HepG2 (cell line): Measurements from ENCODE around the gene CD81. TPM values are rescaled to one million over a fixed set of nuclear protein-coding genes. Genes with fewer than 3 reads are reported as not detected.
A peak's percentile ranks its signal among the peaks of the same experiment; 100 is the strongest.

Experiments
- CCDC6 ChIP-seq: sonication (generic); formaldehyde crosslinking; IDR thresholded peaks from 2 replicates; pipeline ENCODE4 v1.8.1; 2022; ENCODE audit warnings: mild to moderate bottlenecking, missing genetic modification reagents, moderate library complexity
- IRF2 ChIP-seq: IDR thresholded peaks from 2 replicates; pipeline ENCODE4 v1.6.1; 2018; ENCODE audit warnings: missing genetic modification reagents, missing compliant biosample characterization
- NCOA1 ChIP-seq: sonication (generic); formaldehyde crosslinking; IDR thresholded peaks from 2 replicates; pipeline ENCODE4 v1.9.0; 2021; ENCODE audit warnings: missing genetic modification reagents
- NCOR1 ChIP-seq: fragments of 200-600 bp; sonication (generic); IDR thresholded peaks from 2 replicates; pipeline ENCODE4 v1.7.0; 2017; ENCODE audit warnings: antibody characterized with exemption, low read length, borderline replicate concordance
- SAP130 ChIP-seq: IDR thresholded peaks from 2 replicates; pipeline ENCODE4 v1.6.1; 2016; ENCODE audit warnings: low read depth
- SYNCRIP ChIP-seq: fragments of 200-400 bp; formaldehyde crosslinking; IDR thresholded peaks from 2 replicates; pipeline ENCODE4 v1.6.1; 2018; ENCODE audit warnings: mild to moderate bottlenecking, low read depth, low read length; ENCODE audit not compliant: insufficient read depth
- ZBTB37 ChIP-seq: sonication (generic); formaldehyde crosslinking; IDR thresholded peaks from 2 replicates; pipeline ENCODE4 v1.4.0; 2020; ENCODE audit warnings: mild to moderate bottlenecking, missing genetic modification reagents
- ZFAT ChIP-seq: sonication (generic); formaldehyde crosslinking; conservative IDR thresholded peaks from 2 replicates; pipeline ENCODE4 v1.8.1; 2023; ENCODE audit warnings: missing genetic modification reagents, inconsistent platforms
- ZNF607 ChIP-seq: sonication (generic); formaldehyde crosslinking; IDR thresholded peaks from 2 replicates; pipeline ENCODE4 v1.5.1; 2020; ENCODE audit warnings: missing genetic modification reagents, mild to moderate bottlenecking, borderline replicate concordance
- ZNF639 ChIP-seq: conservative IDR thresholded peaks from 2 replicates; pipeline ENCODE4 v1.6.1; 2018; ENCODE audit warnings: missing genetic modification reagents
- ZNF772 ChIP-seq: sonication (generic); formaldehyde crosslinking; IDR thresholded peaks from 2 replicates; pipeline ENCODE4 v1.5.0; 2020; ENCODE audit warnings: mild to moderate bottlenecking, missing genetic modification reagents
- ZSCAN29 ChIP-seq: sonication (generic); formaldehyde crosslinking; conservative IDR thresholded peaks from 2 replicates; pipeline ENCODE4 v1.4.0; 2020; ENCODE audit warnings: mild to moderate bottlenecking, missing genetic modification reagents
- polyA plus RNA-seq, 8 experiments: library from polyadenylated mRNA; depleted of rRNA in 3 of 8; stranded (reverse) in 7 of 8; unstranded in 1 of 8; fragments of >200 nt; fragmentation: Illumina TruSeq in 4 of 8; extraction: Trizol in 4 of 8; gene quantifications; 2 replicates each; pipeline versions ENCODE4 v1.2.1 to v1.2.3, GENCODE V29; 2011 to 2016; ENCODE audit warnings: low read depth in 4 of 8, missing spikeins in 1 of 8, mixed read lengths in 1 of 8; ENCODE audit not compliant: insufficient read depth in 1 of 8
- total RNA-seq, 5 experiments: library from RNA; depleted of rRNA; stranded (reverse); fragments of >200 nt; fragmentation: Illumina TruSeq; extraction: Trizol; gene quantifications; 2 replicates each; pipeline ENCODE4 v1.2.3, GENCODE V29; 2016; ENCODE audit warnings: low read depth in 1 of 5
- TF ChIP-seq, protein P1 (sequence below): sonication (generic); formaldehyde crosslinking; IDR thresholded peaks from 2 replicates; pipeline ENCODE4 v1.4.0; 2020; ENCODE audit warnings: low read depth, missing genetic modification reagents
- TF ChIP-seq, protein P2 (sequence below), 2 experiments: sonication (generic) in 1 of 2; formaldehyde crosslinking in 1 of 2; IDR thresholded peaks; 2 replicates each; pipeline versions ENCODE4 v1.4.0 to v1.6.1; 2018 to 2020; ENCODE audit warnings: missing genetic modification reagents in 2 of 2, borderline replicate concordance in 1 of 2, low read depth in 1 of 2, mild to moderate bottlenecking in 1 of 2, missing biosample characterization in 1 of 2
- TF ChIP-seq, protein P3 (sequence below): sonication (generic); formaldehyde crosslinking; IDR thresholded peaks from 2 replicates; pipeline ENCODE4; 2020; ENCODE audit warnings: missing genetic modification reagents, mild to moderate bottlenecking, borderline replicate concordance

The CD81 gene
- total and polyA plus RNA-seq, 2 of the 13 experiments (the other 11 are each of a cell fraction or from before 2014, with no cell fraction given), result not detected

- TF ChIP-seq, protein P1, sequence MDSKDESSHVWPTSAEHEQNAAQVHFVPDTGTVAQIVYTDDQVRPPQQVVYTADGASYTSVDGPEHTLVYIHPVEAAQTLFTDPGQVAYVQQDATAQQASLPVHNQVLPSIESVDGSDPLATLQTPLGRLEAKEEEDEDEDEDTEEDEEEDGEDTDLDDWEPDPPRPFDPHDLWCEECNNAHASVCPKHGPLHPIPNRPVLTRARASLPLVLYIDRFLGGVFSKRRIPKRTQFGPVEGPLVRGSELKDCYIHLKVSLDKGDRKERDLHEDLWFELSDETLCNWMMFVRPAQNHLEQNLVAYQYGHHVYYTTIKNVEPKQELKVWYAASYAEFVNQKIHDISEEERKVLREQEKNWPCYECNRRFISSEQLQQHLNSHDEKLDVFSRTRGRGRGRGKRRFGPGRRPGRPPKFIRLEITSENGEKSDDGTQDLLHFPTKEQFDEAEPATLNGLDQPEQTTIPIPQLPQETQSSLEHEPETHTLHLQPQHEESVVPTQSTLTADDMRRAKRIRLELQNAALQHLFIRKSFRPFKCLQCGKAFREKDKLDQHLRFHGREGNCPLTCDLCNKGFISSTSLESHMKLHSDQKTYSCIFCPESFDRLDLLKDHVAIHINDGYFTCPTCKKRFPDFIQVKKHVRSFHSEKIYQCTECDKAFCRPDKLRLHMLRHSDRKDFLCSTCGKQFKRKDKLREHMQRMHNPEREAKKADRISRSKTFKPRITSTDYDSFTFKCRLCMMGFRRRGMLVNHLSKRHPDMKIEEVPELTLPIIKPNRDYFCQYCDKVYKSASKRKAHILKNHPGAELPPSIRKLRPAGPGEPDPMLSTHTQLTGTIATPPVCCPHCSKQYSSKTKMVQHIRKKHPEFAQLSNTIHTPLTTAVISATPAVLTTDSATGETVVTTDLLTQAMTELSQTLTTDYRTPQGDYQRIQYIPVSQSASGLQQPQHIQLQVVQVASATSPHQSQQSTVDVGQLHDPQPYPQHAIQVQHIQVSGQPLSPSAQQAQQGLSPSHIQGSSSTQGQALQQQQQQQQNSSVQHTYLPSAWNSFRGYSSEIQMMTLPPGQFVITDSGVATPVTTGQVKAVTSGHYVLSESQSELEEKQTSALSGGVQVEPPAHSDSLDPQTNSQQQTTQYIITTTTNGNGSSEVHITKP (CRISPR knock-in tag), result no peak
- TF ChIP-seq NCOR1 (no peak), ZSCAN29 (CRISPR knock-in tag) (no peak), CCDC6 (CRISPR knock-in tag) (no peak), ZFAT (CRISPR knock-in tag) (no peak), ZBTB37 (no peak), IRF2 (CRISPR knock-in tag) (peak; percentile 61), SAP130 (CRISPR knock-in tag) (peak; percentile 25; the same call in 1 of the 2 replicates), ZNF772 (CRISPR knock-in tag) (0 out of 2 replicates have a peak, but pooled peaks have one; percentile 11), NCOA1 (CRISPR knock-in tag) (0 out of 2 replicates have a peak, but pooled peaks have one; percentile 11), ZNF639 (CRISPR knock-in tag) (no peak), ZNF607 (CRISPR knock-in tag) (no peak), SYNCRIP (no peak)
- TF ChIP-seq, protein P2, sequence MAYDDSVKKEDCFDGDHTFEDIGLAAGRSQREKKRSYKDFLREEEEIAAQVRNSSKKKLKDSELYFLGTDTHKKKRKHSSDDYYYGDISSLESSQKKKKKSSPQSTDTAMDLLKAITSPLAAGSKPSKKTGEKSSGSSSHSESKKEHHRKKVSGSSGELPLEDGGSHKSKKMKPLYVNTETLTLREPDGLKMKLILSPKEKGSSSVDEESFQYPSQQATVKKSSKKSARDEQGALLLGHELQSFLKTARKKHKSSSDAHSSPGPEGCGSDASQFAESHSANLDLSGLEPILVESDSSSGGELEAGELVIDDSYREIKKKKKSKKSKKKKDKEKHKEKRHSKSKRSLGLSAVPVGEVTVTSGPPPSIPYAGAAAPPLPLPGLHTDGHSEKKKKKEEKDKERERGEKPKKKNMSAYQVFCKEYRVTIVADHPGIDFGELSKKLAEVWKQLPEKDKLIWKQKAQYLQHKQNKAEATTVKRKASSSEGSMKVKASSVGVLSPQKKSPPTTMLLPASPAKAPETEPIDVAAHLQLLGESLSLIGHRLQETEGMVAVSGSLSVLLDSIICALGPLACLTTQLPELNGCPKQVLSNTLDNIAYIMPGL (CRISPR knock-in tag; IDR thresholded peaks at IDR 0.05; ENCODE audit: borderline replicate concordance in 1 of 2, low read depth in 1 of 2), result peak; percentile 35 to 72; a peak in 2 of 4 replicates
- TF ChIP-seq, protein P3, sequence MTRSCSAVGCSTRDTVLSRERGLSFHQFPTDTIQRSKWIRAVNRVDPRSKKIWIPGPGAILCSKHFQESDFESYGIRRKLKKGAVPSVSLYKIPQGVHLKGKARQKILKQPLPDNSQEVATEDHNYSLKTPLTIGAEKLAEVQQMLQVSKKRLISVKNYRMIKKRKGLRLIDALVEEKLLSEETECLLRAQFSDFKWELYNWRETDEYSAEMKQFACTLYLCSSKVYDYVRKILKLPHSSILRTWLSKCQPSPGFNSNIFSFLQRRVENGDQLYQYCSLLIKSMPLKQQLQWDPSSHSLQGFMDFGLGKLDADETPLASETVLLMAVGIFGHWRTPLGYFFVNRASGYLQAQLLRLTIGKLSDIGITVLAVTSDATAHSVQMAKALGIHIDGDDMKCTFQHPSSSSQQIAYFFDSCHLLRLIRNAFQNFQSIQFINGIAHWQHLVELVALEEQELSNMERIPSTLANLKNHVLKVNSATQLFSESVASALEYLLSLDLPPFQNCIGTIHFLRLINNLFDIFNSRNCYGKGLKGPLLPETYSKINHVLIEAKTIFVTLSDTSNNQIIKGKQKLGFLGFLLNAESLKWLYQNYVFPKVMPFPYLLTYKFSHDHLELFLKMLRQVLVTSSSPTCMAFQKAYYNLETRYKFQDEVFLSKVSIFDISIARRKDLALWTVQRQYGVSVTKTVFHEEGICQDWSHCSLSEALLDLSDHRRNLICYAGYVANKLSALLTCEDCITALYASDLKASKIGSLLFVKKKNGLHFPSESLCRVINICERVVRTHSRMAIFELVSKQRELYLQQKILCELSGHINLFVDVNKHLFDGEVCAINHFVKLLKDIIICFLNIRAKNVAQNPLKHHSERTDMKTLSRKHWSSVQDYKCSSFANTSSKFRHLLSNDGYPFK (CRISPR knock-in tag), result peak; percentile 17; the same call in 1 of the 2 replicates
Measured at GRCh38 chr11:2419638-2420501, 42.8 kb downstream of the CD81 start (continued).
